ENCODE results near the gene CHSY3.

DNA sequence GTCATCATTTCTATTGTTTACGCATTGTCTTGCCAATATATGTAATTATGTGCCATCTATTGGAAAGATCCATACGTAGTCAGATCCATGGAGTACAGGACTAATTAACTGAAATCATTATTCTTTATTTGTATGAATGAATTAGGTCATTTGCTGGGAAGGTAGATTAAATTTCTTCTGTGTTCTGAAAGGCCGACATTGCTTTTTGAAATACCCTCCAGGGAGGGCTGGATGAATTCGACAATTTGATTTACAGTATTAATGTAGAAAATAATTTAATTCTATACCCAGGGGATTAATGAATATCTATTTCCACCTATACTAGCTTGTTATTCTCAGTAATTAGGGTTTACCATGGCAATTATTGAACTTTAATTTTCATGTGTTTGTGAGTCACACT is 117.6 kb downstream of the CHSY3 start:
- no peak for TF ChIP-seq ZNF621 (tag by site-specific recombination; IDR thresholded peaks at IDR 0.05)
- TF ChIP-seq ZNF169 (tag by site-specific recombination; IDR thresholded peaks at IDR 0.05), result no peak
- TF ChIP-seq ZNF274 (IDR thresholded peaks at IDR 0.05; ENCODE audit: low read length), result no peak
- no peak for TF ChIP-seq ZNF274 (tag by site-specific recombination; IDR thresholded peaks at IDR 0.05; ENCODE audit: borderline replicate concordance)
- no peak for TF ChIP-seq CTCF (tag by site-specific recombination; IDR thresholded peaks at IDR 0.05)
- no peak for TF ChIP-seq YY1 (tag by site-specific recombination; IDR thresholded peaks at IDR 0.05)
- TF ChIP-seq ZNF175 (tag by site-specific recombination; IDR thresholded peaks at IDR 0.05), result no peak
- TF ChIP-seq MEIS1 (CRISPR knock-in tag; IDR thresholded peaks at IDR 0.05; ENCODE audit: borderline replicate concordance), result no peak
- no peak for TF ChIP-seq ZNF138 (tag by site-specific recombination; IDR thresholded peaks at IDR 0.05; ENCODE audit: borderline replicate concordance)
- TF ChIP-seq MZF1 (tag by site-specific recombination; IDR thresholded peaks at IDR 0.05; ENCODE audit: borderline replicate concordance), result no peak
- TF ChIP-seq ZBTB21 (tag by site-specific recombination; IDR thresholded peaks at IDR 0.05), result no peak
- TF ChIP-seq, protein P1, sequence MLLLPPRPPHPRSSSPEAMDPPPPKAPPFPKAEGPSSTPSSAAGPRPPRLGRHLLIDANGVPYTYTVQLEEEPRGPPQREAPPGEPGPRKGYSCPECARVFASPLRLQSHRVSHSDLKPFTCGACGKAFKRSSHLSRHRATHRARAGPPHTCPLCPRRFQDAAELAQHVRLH (tag by site-specific recombination; IDR thresholded peaks at IDR 0.05), result no peak
- no peak for TF ChIP-seq ATF2 (tag by site-specific recombination; IDR thresholded peaks at IDR 0.05; ENCODE audit: low read depth)
- no peak for TF ChIP-seq OVOL3 (tag by site-specific recombination; IDR thresholded peaks at IDR 0.05)

Measured in HEK293 (cell line).